ENCODE measurements around the gene ACADL. TPM values are rescaled to one million over a fixed set of nuclear protein-coding genes. Genes with fewer than 3 reads are reported as not detected.
A peak's percentile ranks its signal among the peaks of the same experiment; 100 is the strongest.

Gene ACADL
- total RNA-seq, result 1.1 and 1.5 TPM in 2 replicates

GRCh38 chr2:210224941-210225672 lies at the start of gene ACADL:
TSS of gene ACADL (minus strand) at chr2:210225447. CDS start at chr2:210225263, 184 bp downstream.
- Histone ChIP-seq H3K36me3 (ENCODE audit: control insufficient read depth, insufficient read depth, low read length) (no peaks in the 10 kb centered on the region), H3K27me3 (ENCODE audit: control insufficient read depth, insufficient read depth, low read length) (peaks cover 4% of the 10 kb centered on the region), H3K4me3 (ENCODE audit: low read depth, low read length) (peak within 1 kb of the TSS; percentile 58)
- TF ChIP-seq CTCF (IDR thresholded peaks at IDR 0.05; ENCODE audit: insufficient read depth, low read length, poor library complexity, severe bottlenecking), result no peak
- no peak for DNase-seq (ENCODE audit: low read depth)

- TF ChIP-seq CTCF (IDR thresholded peaks at IDR 0.05; ENCODE audit: insufficient read depth, low read length, poor library complexity, severe bottlenecking), result no peak
- Histone ChIP-seq H3K36me3 (ENCODE audit: control insufficient read depth, insufficient read depth, low read length) (no peaks in the 10 kb centered on the region), H3K27me3 (ENCODE audit: control insufficient read depth, insufficient read depth, low read length) (no peaks in the 10 kb centered on the region), H3K4me3 (ENCODE audit: low read depth, low read length) (no peak overlapping the region)
- no peak for DNase-seq (ENCODE audit: low read depth)
Observed at GRCh38 chr2:210271300-210271699, 46.1 kb upstream of the ACADL start.

DNA sequence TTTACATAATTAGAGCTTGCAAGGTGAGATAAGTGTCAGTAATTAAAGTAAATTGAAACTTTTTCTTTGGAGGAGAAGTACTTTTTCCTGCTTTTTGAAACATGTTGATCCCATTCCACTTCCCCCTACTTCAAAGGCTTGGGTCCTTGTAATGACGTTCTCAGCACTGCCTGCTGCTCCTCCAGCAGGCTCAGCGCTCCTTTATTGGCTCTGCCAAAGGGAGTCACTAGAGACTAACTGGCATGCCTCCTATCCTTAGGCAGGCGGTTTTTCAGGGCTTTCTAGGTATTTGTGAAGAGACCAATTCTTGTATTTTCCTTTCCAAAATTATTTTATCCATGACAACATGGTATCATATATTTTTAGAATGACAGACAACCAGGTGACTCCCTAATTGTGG lies 43.9 kb upstream of the ACADL start:
- Histone ChIP-seq H3K27me3 (ENCODE audit: control insufficient read depth, insufficient read depth, low read length) (no peaks in the 10 kb centered on the region), H3K4me3 (ENCODE audit: low read depth, low read length) (no peak overlapping the region), H3K36me3 (ENCODE audit: control insufficient read depth, insufficient read depth, low read length) (no peaks in the 10 kb centered on the region)
- no peak for TF ChIP-seq CTCF (IDR thresholded peaks at IDR 0.05; ENCODE audit: insufficient read depth, low read length, poor library complexity, severe bottlenecking)
- DNase-seq (ENCODE audit: low read depth), result no peak

DNA sequence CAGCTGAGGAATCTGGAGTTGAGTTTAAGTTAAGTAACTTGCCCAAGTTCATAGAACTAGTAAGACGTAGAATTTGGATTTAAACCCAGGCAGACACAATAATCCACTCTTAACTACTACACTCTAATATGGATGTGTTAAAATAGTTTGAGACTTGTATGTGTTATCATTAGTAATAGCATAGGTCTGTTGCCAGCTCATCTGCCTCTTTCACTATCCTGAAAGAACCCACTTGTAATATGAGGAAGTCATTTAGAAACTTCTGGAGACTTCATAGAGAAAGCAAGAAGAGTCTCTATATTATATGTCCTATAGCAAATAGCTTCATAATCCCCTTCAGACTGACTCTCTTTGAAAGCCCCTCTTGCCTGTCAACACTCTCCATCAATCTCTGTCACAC lies 43.0 kb upstream of the ACADL start:
- no peak for DNase-seq (ENCODE audit: low read depth)
- H3K4me3 ChIP-seq (ENCODE audit: low read depth, low read length), result no peak overlapping the region
- H3K36me3 ChIP-seq (ENCODE audit: control insufficient read depth, insufficient read depth, low read length), result no peaks in the 10 kb centered on the region
- no peak for TF ChIP-seq CTCF (IDR thresholded peaks at IDR 0.05; ENCODE audit: insufficient read depth, low read length, poor library complexity, severe bottlenecking)
- H3K27me3 ChIP-seq (ENCODE audit: control insufficient read depth, insufficient read depth, low read length), result no peaks in the 10 kb centered on the region

GRCh38 chr2:210267698-210268097 lies 42.5 kb upstream of the ACADL start:
- no peak overlapping the region for H3K4me3 ChIP-seq (ENCODE audit: low read depth, low read length)
- H3K27me3 ChIP-seq (ENCODE audit: control insufficient read depth, insufficient read depth, low read length), result no peaks in the 10 kb centered on the region
- no peaks in the 10 kb centered on the region for H3K36me3 ChIP-seq (ENCODE audit: control insufficient read depth, insufficient read depth, low read length)
- TF ChIP-seq CTCF (IDR thresholded peaks at IDR 0.05; ENCODE audit: insufficient read depth, low read length, poor library complexity, severe bottlenecking), result no peak
- no peak for DNase-seq (ENCODE audit: low read depth)

- TF ChIP-seq CTCF (IDR thresholded peaks at IDR 0.05; ENCODE audit: insufficient read depth, low read length, poor library complexity, severe bottlenecking), result no peak
Observed at GRCh38 chr2:210264282-210264681, 39.0 kb upstream of the ACADL start.

More at GRCh38 chr2:210264282-210264681, 39.0 kb upstream of the ACADL start:
- no peak for DNase-seq (ENCODE audit: low read depth)
- no peaks in the 10 kb centered on the region for H3K36me3 ChIP-seq (ENCODE audit: control insufficient read depth, insufficient read depth, low read length)
- H3K27me3 ChIP-seq (ENCODE audit: control insufficient read depth, insufficient read depth, low read length), result no peaks in the 10 kb centered on the region
- H3K4me3 ChIP-seq (ENCODE audit: low read depth, low read length), result no peak overlapping the region
